GM21576 (cell line): Measurements from ENCODE around the gene RPS6KA5.
"Not testable (repeated sequence)": the region's sequence is repeated elsewhere in the genome, so short reads cannot be mapped to it uniquely, and the experiment has no call there.

Source experiments
- ATAC-seq: cut with Tn5 transposase; IDR thresholded peaks from one replicate; pipeline ENCODE4 v1.9.1; 2021; ENCODE audit warnings: mild to moderate bottlenecking, moderate library complexity; ENCODE audit not compliant: unreplicated experiment

The RPS6KA5 gene

DNA sequence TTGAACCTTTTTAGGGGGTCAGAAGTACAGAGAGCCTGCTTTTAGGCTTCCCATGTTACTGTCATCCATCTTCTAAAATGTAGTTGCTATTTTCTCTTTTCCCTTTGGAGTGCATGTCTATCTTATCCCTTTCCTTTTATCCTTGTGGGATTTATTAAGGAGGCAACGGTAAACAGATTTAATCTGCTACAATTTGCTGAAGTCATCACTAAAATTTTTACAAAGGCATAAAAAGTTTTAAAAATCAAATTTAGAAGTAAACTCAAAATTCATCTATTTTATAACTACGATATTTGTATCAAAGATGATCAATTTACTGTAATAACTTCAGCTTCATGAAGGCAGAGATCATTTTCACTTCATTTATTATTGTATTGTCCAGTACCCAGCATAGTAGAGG lies 118.7 kb downstream of the RPS6KA5 start:
- no peak for ATAC-seq

DNA sequence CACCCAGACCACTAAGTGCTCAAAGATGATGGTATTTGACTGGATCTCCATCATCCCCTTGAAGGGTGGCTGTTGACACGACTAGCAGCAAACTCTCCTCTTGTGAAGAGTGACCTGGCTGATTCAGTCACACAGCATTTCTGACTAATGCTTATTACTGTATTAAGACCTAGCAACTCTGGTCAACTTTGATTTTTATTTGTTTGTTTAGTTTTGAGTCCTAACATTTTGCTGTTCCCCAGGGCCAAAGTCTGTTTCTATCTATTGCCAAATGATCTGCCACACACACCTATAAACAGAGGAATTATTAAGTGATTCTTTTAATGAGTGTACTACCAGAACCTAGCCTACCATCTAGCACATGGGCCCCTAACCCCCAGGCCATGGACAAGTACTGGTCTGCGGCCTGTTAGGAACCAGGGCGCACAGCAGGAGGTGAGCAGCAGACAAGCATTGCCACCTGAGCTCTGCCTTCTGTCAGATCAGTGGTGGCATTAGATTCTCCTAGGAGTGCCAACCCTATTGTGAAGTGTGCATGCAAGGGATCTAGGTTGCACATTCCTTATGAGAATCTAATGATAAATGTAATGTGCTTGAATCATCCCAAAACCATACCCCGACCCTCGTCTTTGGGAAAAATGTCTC lies 120.0 kb downstream of the RPS6KA5 start:
- no peak for ATAC-seq

- not testable (repeated sequence) for ATAC-seq
Measured at GRCh38 chr14:90939252-90939795, 121.1 kb downstream of the RPS6KA5 start.

DNA sequence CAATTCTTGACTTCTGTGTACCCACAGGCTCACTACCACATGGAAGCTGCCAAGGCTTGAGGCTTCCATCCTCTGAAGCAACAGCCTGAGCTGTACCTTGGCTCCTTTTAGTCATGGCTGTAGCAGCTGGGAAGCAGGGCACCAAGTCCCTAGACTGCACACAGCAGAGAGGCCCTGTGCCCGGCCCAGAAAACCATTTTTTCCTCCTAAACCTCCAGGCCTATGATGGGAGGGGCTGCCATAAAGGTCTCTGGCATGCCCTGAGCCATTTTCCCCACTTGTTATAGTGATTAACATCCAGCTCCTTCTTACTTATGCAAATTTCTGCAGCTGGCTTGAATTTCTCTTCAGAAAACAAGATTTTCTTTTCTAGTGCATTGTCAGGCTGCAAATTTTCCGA lies 121.8 kb downstream of the RPS6KA5 start:
- no peak for ATAC-seq

GRCh38 chr14:90936757-90937440 lies 123.5 kb downstream of the RPS6KA5 start:
- no peak for ATAC-seq

DNA sequence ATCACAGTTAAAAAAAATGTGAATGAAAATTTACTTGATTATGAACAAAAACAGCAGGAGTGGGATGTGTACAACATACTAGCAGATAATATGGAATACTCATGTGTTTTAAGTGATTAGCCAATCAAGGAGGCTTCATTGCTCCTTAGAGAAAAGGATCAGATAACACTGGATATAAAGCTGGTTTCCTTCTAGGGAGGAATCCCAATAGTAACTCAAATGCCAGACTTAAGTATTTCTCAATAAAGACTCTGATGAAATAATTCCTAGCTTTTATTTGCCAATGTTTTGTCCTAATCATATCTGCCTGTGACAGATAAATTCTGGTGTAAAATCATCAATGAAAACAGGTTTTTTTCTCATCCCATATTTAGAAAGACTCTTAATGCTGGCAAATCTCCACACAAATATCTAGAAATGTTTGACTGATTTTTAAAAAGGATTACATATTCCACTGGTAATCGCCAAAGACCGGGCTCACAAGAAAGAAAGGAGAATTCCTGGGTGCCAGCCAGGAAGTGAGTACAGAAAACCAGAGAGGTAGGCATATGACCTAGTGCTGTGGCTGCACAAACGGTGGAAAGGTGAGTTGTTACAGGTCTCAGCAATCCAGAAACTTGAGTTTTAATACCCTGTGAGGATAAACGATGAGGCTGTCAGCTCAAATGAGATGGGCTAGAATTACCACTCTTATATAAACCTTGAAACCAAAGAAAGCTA lies 135.7 kb downstream of the RPS6KA5 start:
- no peak for ATAC-seq

DNA sequence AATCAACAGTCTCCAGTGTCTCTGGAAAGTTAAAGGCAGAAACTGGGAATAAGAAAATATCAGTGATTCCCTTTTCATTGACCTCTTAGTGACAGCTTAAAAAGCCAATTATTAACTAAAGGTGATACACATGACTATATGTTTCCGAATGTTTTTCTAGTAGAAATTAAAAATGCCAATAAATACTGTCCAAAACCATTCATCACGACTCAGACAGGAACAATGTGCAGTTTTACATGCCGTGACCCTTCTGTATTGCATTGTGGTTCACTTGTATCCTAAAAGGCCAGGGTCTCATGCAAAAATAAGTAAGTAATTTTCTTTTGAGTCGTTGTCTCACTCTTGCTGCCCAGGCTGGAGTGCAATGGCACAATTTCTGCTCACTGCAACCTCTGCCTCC lies 138.3 kb downstream of the RPS6KA5 start:
- ATAC-seq = no peak

DNA sequence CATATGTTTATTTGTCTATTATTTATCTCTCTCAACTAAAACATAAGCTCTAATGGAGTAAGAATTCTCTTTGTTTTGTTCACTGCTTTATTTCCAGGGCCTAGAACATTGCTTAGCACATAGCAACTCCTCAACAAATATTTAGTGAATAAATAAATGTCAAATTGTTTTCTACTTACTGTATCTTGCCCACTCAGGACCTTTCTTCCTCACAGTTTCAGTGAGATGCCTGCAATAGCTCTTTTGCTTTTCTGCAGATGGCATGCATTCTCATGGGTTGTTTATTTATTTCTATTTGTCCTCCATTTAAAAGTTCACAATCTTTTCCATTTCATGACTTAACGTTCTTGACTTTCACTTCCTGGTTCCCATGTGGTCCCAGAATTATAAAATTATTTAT lies 149.3 kb downstream of the RPS6KA5 start:
- no peak for ATAC-seq

DNA sequence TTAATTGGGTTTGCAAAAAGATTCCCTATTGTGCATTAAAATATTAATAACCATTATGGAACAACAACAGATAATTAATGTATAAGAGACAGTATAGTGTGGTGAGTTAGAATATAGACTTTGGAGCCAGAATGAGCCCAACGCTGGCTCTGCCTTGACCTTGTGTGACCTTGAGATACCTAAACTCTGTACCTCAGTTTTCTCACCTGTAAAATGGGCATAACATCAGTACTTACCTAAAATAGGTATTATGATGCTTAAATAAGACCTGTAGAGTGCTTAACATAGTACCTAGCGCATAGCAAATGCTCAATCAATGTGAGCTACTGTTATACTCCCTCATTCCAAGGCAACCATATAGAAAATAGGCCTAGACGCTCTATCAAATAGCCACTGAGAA lies 153.3 kb downstream of the RPS6KA5 start:
- no peak for ATAC-seq

- peak; percentile 80 for ATAC-seq
Measured at GRCh38 chr14:90905531-90905930, 154.9 kb downstream of the RPS6KA5 start.

DNA sequence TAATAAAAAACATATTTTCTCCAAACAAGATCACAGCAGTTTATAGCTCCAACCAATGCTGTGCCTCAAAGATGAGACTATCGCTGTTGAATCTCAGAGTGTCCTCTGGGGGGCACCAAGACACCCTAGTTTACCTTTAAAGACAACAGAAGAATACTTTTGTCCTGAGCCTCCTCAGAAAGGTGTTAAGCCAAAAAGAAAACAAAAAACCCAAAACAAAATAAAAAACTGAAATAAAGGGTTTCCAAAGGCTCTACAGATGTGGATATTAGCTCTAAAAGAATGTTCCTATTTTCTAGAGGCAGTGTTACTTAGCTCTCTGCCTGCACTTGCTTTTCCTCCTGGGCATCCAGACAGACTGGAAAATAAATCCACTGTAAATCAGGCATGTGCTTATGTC lies 157.3 kb downstream of the RPS6KA5 start:
- ATAC-seq = no peak

GRCh38 chr14:90900476-90901083 lies 159.9 kb downstream of the RPS6KA5 start:
- no peak for ATAC-seq

- no peak for ATAC-seq
Measured at GRCh38 chr14:90897022-90897421, 163.4 kb downstream of the RPS6KA5 start.

DNA sequence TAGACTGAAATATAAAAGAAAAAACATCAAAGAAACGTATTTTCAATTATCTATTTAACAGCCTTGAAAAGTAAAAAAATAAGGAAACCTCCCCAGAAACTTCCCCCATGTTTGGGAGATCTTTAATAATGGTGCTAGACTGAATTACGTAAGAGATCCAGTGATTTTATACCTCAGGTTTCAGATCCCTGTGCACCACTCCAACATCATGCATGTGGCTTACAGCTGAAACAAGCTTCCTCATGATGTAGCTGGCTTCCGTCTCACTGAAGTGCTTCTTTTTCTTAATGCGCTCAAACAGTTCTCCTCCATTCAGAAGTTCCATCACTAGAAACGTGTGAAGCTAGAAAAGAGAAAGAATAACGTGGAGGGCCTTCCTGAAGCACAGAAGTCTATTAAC lies 166.2 kb downstream of the RPS6KA5 start:
- ATAC-seq = no peak

GRCh38 chr14:90893510-90893909 lies 166.9 kb downstream of the RPS6KA5 start:
- ATAC-seq = no peak

DNA sequence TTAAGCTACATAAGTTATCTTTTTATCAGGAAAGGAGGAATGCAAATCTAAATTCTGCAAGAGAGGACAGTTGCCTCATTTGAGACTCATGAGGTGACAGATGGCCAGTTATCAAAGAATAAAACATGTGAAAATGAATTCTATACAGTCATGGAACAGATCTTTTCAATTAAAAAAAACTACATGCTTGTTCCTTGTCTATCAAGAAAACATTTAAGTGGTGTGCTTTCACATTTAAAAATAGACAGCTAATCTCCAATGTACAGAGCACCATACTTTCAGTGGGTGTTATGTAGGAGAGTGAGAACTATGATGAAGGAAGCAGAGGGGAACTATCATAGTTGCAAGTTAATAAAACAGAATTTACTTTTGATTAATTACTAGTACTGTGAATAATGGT lies 167.5 kb downstream of the RPS6KA5 start:
- no peak for ATAC-seq

DNA sequence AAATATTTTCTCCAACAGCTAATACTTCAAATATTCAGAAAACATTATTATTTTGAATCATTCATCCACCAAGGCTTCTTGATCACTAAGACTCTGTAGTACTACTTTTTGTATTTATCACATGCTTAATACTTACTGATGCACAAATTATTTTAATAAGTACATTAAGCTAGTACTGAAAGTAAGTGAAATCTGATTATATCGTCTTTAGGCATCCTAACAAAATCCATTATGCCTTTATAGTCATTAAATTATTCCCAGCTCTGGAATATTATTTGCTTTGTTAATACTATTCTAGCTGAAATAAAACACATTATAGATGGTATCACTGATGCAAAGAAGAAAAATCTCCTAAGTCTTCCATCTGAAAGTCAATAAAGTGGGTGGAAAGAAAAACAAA lies 169.1 kb downstream of the RPS6KA5 start:
- no peak for ATAC-seq

GRCh38 chr14:90890322-90891020 lies 170.0 kb downstream of the RPS6KA5 start:
- ATAC-seq = no peak

DNA sequence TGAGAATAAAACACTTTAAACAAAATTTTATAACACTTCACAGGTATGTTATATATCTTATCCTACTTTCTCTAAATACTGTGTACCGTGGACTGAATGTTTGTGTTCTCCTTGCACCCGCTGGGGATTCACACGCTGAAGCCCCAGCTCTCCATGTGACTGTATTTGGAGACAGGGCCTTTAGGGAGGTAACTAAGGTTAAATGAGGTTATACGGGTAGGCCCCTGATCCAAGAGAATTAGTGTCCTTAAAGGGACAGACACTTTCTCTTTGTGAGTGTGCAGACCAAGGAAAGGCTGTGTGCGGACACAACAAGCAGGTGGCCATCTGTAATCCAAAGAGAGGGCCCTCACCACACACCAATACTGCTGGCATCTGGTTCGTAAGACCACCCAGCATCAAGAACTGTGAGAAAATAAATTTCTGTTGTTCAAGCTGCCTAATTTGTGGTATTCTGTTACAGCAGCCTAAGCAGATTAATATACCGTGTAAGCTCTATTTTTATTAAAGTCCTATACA lies 174.1 kb downstream of the RPS6KA5 start:
- no peak for ATAC-seq

DNA sequence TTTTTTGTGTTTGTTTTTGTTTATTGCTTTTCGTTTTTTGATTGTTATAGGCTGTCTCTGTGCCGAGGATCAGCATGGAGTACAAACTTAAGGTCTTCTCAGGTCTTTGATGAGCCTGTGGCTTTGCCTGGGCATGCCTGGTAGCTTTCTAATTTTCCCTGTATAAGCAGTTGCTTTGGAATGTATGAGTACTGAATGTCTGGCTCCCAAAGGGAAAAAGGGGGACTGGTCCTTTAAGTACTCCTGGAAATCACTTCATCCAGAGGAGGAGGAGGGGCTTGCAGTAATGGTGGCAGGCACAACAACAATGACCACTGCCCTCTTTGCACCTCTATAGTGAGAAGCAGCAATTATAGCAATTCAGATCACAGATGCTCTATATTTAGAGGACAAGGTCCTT lies 176.7 kb downstream of the RPS6KA5 start:
- no peak for ATAC-seq

- no peak for ATAC-seq
Measured at GRCh38 chr14:90883197-90883596, 177.2 kb downstream of the RPS6KA5 start.
